Measurements from ENCODE around the gene ABCC10.
"Not testable (repeated sequence)": the region's sequence is repeated elsewhere in the genome, so short reads cannot be mapped to it uniquely, and the experiment has no call there.

DNA sequence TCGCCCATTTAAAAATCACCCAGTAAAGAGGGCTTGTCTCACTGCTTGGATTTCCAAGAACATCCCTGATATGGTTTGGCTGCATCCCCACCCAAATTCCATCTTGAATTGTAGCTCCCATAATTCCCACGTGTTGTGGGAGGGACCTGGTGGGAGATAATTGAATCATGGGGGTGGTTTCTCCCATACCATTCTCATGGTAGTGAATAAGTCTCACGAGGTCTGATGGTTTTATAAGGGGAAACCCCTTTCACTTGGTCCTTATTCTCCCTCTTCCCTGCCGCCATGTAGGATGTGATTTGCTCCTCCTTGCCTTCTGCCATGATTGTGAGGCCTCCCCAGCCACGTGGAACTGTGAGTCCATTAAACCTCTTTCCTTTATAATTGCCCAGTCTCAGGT is 39.9 kb downstream of the ABCC10 start:
- TF ChIP-seq, protein P1, sequence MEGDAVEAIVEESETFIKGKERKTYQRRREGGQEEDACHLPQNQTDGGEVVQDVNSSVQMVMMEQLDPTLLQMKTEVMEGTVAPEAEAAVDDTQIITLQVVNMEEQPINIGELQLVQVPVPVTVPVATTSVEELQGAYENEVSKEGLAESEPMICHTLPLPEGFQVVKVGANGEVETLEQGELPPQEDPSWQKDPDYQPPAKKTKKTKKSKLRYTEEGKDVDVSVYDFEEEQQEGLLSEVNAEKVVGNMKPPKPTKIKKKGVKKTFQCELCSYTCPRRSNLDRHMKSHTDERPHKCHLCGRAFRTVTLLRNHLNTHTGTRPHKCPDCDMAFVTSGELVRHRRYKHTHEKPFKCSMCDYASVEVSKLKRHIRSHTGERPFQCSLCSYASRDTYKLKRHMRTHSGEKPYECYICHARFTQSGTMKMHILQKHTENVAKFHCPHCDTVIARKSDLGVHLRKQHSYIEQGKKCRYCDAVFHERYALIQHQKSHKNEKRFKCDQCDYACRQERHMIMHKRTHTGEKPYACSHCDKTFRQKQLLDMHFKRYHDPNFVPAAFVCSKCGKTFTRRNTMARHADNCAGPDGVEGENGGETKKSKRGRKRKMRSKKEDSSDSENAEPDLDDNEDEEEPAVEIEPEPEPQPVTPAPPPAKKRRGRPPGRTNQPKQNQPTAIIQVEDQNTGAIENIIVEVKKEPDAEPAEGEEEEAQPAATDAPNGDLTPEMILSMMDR (IDR thresholded peaks at IDR 0.05; ENCODE audit: low read length), result not testable (repeated sequence)
- TF ChIP-seq EZH2 (IDR thresholded peaks at IDR 0.05; ENCODE audit: borderline replicate concordance, low read length), result not testable (repeated sequence)

All from OCI-LY1 (cell line).